Endothelial cell of umbilical vein (primary cell): ENCODE data around the gene ZNF503. TPM values are rescaled to one million over a fixed set of nuclear protein-coding genes. Genes with fewer than 3 reads are reported as not detected.

Experiments used
- BruUV-seq: library from RNA; stranded (reverse); fragments of 400-500 nt; replicated peaks from 2 replicates; lab custom pipeline; 2021; lab: Mats Ljungman, UMichigan
- CTCF ChIA-PET: fragments of 300-600, 350-600 bp; sonication (Branson Sonifier 250); formaldehyde crosslinking; loops from one replicate; lab custom pipeline; 2021; ENCODE audit warnings: antibody characterized with exemption, inconsistent platforms; lab: Charles Lee
- POLR2A ChIA-PET: fragments of 300-600, 350-600 bp; sonication (Branson Sonifier 250); formaldehyde crosslinking; loops from one replicate; lab custom pipeline; 2021; ENCODE audit warnings: antibody characterized with exemption, inconsistent platforms; lab: Charles Lee
- DNase-seq: peaks from one replicate; pipeline ENCODE4 v3.0.0-alpha.2; 2011; ENCODE audit warnings: low read depth, low spot score
- FAIRE-seq: peaks from 2 replicates; lab custom pipeline; 2011; peaks lifted over from hg19 to GRCh38; lab: Jason Lieb, UNC
- H2AFZ ChIP-seq: 2 replicates; pipeline ENCODE4 v1.6.0; 2012; ENCODE audit warnings: low read depth, low read length, control low read depth, inconsistent platforms
- H3K27ac ChIP-seq: 2 replicates; pipeline ENCODE4 v1.5.1; 2011; ENCODE audit warnings: low read depth, mild to moderate bottlenecking, control low read depth, low read length, moderate library complexity; ENCODE audit not compliant: insufficient read depth
- H3K27me3 ChIP-seq, 2 experiments: 2 replicates each; pipeline versions ENCODE4 v1.6.0 to v1.6.1; 2011; ENCODE audit warnings: low read length in 2 of 2, mixed read lengths in 1 of 2; ENCODE audit not compliant: control insufficient read depth in 2 of 2, insufficient read depth in 2 of 2
- H3K36me3 ChIP-seq, 2 experiments: 2 replicates in 1 of 2; 3 replicates in 1 of 2; pipeline ENCODE4 v1.5.1; 2011; ENCODE audit warnings: low read length in 2 of 2, mild to moderate bottlenecking in 1 of 2, moderate library complexity in 1 of 2; ENCODE audit not compliant: control insufficient read depth in 2 of 2, insufficient read depth in 2 of 2; ENCODE audit errors: extremely low read depth in 1 of 2
- H3K4me1 ChIP-seq: 3 replicates; pipeline ENCODE4 v1.5.1; 2011; ENCODE audit warnings: mild to moderate bottlenecking, low read length; ENCODE audit not compliant: control insufficient read depth, insufficient read depth; ENCODE audit errors: extremely low read depth
- H3K4me2 ChIP-seq: 2 replicates; pipeline ENCODE4 v1.6.1; 2011; ENCODE audit warnings: low read length, control low read depth, mixed read lengths; ENCODE audit not compliant: insufficient read depth
- H3K4me3 ChIP-seq, 3 experiments: fragments of 200-600 bp in 1 of 3; sonication (generic), shearing (Covaris generic) in 1 of 3; replicated peaks in 1 of 3; 2 replicates each; pipeline ENCODE4 v1.5.1; 2011 to 2016; ENCODE audit warnings: control low read depth in 3 of 3, low read length in 3 of 3, mild to moderate bottlenecking in 2 of 3, inconsistent platforms in 1 of 3, low read depth in 1 of 3, moderate library complexity in 1 of 3; ENCODE audit not compliant: insufficient read depth in 1 of 3
- H3K79me2 ChIP-seq: 2 replicates; pipeline ENCODE4 v1.6.0; 2012; ENCODE audit warnings: low read length, inconsistent platforms; ENCODE audit not compliant: control insufficient read depth, insufficient read depth
- H3K9ac ChIP-seq: replicated peaks from 2 replicates; pipeline ENCODE3; 2011; ENCODE audit warnings: low read length, control low read depth; ENCODE audit not compliant: insufficient read depth; ENCODE audit errors: extremely low read depth
- H3K9me1 ChIP-seq: replicated peaks from 3 replicates; pipeline ENCODE4 v1.6.0; 2011; ENCODE audit warnings: mild to moderate bottlenecking, low read length; ENCODE audit not compliant: control insufficient read depth, insufficient read depth; ENCODE audit errors: extremely low read depth
- H3K9me3 ChIP-seq: replicated peaks from 2 replicates; pipeline ENCODE4 v1.5.1; 2012; ENCODE audit warnings: low read length, inconsistent platforms; ENCODE audit not compliant: control insufficient read depth, insufficient read depth
- H4K20me1 ChIP-seq: replicated peaks from 2 replicates; pipeline ENCODE3; 2011; ENCODE audit warnings: mild to moderate bottlenecking, low read length; ENCODE audit not compliant: control insufficient read depth, insufficient read depth; ENCODE audit errors: extremely low read depth
- CTCF ChIP-seq, 2 donors: IDR thresholded peaks; 1 replicate in 1 of 2; 2 replicates in 1 of 2; pipeline ENCODE4 v1.5.1; 2011; ENCODE audit warnings: low read length in 2 of 2, mild to moderate bottlenecking in 2 of 2, moderate library complexity in 2 of 2, control low read depth in 1 of 2, inconsistent platforms in 1 of 2, low read depth in 1 of 2; ENCODE audit not compliant: insufficient read depth in 1 of 2; ENCODE audit errors: extremely low read depth in 1 of 2
- EZH2 ChIP-seq: IDR thresholded peaks from 2 replicates; pipeline ENCODE4 v1.6.1; 2012; ENCODE audit warnings: borderline replicate concordance, low read depth, mild to moderate bottlenecking, moderate library complexity, low read length, inconsistent platforms; ENCODE audit not compliant: severe bottlenecking
- FOS ChIP-seq: IDR thresholded peaks from 2 replicates; pipeline ENCODE4 v1.6.1; 2011; ENCODE audit warnings: mild to moderate bottlenecking, low read length, moderate library complexity, borderline replicate concordance; ENCODE audit not compliant: insufficient read depth
- GATA2 ChIP-seq: IDR thresholded peaks from 2 replicates; pipeline ENCODE4 v1.7.0; 2011; ENCODE audit warnings: low read depth, mild to moderate bottlenecking, moderate library complexity, mixed read lengths, low read length; ENCODE audit not compliant: insufficient read length, insufficient read depth
- JUN ChIP-seq: IDR thresholded peaks from 2 replicates; pipeline ENCODE4 v1.6.1; 2011; ENCODE audit warnings: borderline replicate concordance, low read depth; ENCODE audit not compliant: insufficient read length, insufficient read depth
- MAX ChIP-seq: IDR thresholded peaks from 2 replicates; pipeline ENCODE4 v1.6.1; 2011; ENCODE audit not compliant: insufficient read depth, insufficient read length
- MYC ChIP-seq: IDR thresholded peaks from one replicate; pipeline ENCODE4 v1.6.1; 2011; ENCODE audit warnings: mild to moderate bottlenecking, low read depth, low read length
- POLR2A ChIP-seq: IDR thresholded peaks from 2 replicates; pipeline ENCODE4 v1.6.1; 2012; ENCODE audit warnings: low read depth, mild to moderate bottlenecking, control low read depth, low read length
- POLR2AphosphoS5 ChIP-seq: IDR thresholded peaks from 2 replicates; pipeline ENCODE4 v1.6.1; 2012; ENCODE audit warnings: low read depth, mild to moderate bottlenecking, control low read depth, low read length, moderate library complexity; ENCODE audit not compliant: insufficient read depth
- dilution Hi-C: fragments of 300-500 bp; cut with MboI; formaldehyde crosslinking; loops from one replicate; pipeline ENCODE4 v1.15.0; 2019; ENCODE audit warnings: low sequenced_read_pairs; ENCODE audit not compliant: extremely low pct_ligation_motif_present
- intact Hi-C: fragments of 100-400 bp; cut with micrococcal nuclease; formaldehyde crosslinking; loops from one replicate; pipeline ENCODE4 v1.10.0; 2022
- polyA plus RNA-seq, 4 experiments: library from polyadenylated mRNA; depleted of rRNA in 3 of 4; stranded (reverse) in 3 of 4; unstranded in 1 of 4; fragments of >200 nt; gene quantifications; 2 replicates each; pipeline versions ENCODE4 v1.2.1 to v1.2.3, GENCODE V29; 2011 to 2012; ENCODE audit warnings: missing spikeins in 1 of 4
- total RNA-seq: library from RNA; stranded (reverse); gene quantifications from 2 replicates; pipeline ENCODE4 v1.2.3, GENCODE V29; 2021

Gene ZNF503
- total and polyA plus RNA-seq, 2 donors (not counting 3 experiments of a cell fraction or from before 2014, with no cell fraction given): 0.58 to 2.2 TPM

DNA sequence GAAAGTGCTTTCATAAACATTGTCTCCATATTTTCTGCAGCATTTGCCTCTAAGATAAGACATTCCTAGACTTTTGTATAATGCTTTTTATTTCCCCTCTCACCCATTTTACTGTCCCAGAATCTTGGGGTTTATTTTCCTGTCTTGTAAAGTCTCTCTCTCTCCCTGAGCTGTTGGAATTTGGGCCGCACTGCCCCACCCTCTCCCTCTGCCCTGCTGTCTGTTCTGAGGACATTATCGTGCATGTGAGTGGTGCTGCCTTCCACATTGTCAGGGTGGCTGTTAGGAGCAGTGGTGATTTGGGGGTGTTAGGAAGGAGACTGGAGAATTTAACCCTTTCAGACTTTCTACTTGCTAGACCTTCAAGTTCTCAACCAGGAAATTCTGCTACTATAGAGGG is 46.6 kb upstream of the ZNF503 start:
- no peak overlapping the region for H3K27ac ChIP-seq
- FAIRE-seq (no peak), DNase-seq (no peak)
- ChIA-PET CTCF (no interaction called here), POLR2A (no interaction called here)
- H3K4me1 ChIP-seq: no peaks in the 10 kb centered on the region
- intact Hi-C loops (no loop called here), dilution Hi-C loops (no loop called here)
- no peaks in the 10 kb centered on the region for H3K36me3 ChIP-seq
- no peaks in the 10 kb centered on the region for H3K9me1 ChIP-seq
- peaks cover 2 to 4% of the 10 kb centered on the region in 2 experiments for H3K27me3 ChIP-seq
- H3K9ac ChIP-seq: no peak overlapping the region
- no peaks in the 10 kb centered on the region for H4K20me1 ChIP-seq
- H2AFZ ChIP-seq: no peak overlapping the region
- no peaks in the 10 kb centered on the region for H3K9me3 ChIP-seq
- TF ChIP-seq EZH2: no peak
- TF ChIP-seq CTCF (IDR thresholded peaks at IDR 0.05; ENCODE audit: extremely low read depth in 1 of 2, insufficient read depth in 1 of 2, low read depth in 1 of 2, low read length in 2 of 2): no peak
- TF ChIP-seq POLR2A: no peak
- TF ChIP-seq JUN: no peak
- no peak for TF ChIP-seq GATA2
- TF ChIP-seq FOS: no peak
- no peak for TF ChIP-seq MAX
- no peak for TF ChIP-seq MYC
- no peak for TF ChIP-seq POLR2AphosphoS5
- H3K4me2 ChIP-seq: no peak overlapping the region
- no TSS peak for BruUV-seq
- H3K79me2 ChIP-seq: no peaks in the 10 kb centered on the region
- no peak overlapping the region for H3K4me3 ChIP-seq
